GM19324 (cell line): ENCODE results near the gene MEX3A.
"Not testable (repeated sequence)": the region's sequence is repeated elsewhere in the genome, so short reads cannot be mapped to it uniquely, and the experiment has no call there.

Source experiments
- ATAC-seq: cut with Tn5 transposase; IDR thresholded peaks from one replicate; pipeline ENCODE4 v1.9.1; 2021; ENCODE audit warnings: mild to moderate bottlenecking, moderate library complexity; ENCODE audit not compliant: unreplicated experiment, low FRiP score

Gene MEX3A

GRCh38 chr1:156118177-156118868 is 36.1 kb upstream of the MEX3A start:
- no peak for ATAC-seq

GRCh38 chr1:156117414-156118176 is 35.3 kb upstream of the MEX3A start:
- no peak for ATAC-seq

- ATAC-seq, result not testable (repeated sequence)
Observed at GRCh38 chr1:156116731-156117130, 34.5 kb upstream of the MEX3A start.

- ATAC-seq, result no peak
Observed at GRCh38 chr1:156115514-156116374, 33.5 kb upstream of the MEX3A start.

- no peak for ATAC-seq
Observed at GRCh38 chr1:156114919-156115513, 32.8 kb upstream of the MEX3A start.

GRCh38 chr1:156114101-156114918 is 32.0 kb upstream of the MEX3A start, which contains the start of gene LMNA:
Gene LMNA, plus strand, starts transcription at chr1:156114711. Its CDS starts 208 bp downstream, at chr1:156114919.
- ATAC-seq, result peak; percentile 68

- ATAC-seq, result no peak
Observed at GRCh38 chr1:156113282-156113950, 31.2 kb upstream of the MEX3A start.

GRCh38 chr1:156112276-156113137 is 30.2 kb upstream of the MEX3A start:
- ATAC-seq, result no peak

GRCh38 chr1:156111355-156111962 is 29.2 kb upstream of the MEX3A start:
- ATAC-seq, result no peak

- ATAC-seq, result no peak
Observed at GRCh38 chr1:156110252-156110651, 28.0 kb upstream of the MEX3A start.

- ATAC-seq, result no peak
Observed at GRCh38 chr1:156108664-156109241, 26.5 kb upstream of the MEX3A start.

GRCh38 chr1:156108057-156108456 is 25.8 kb upstream of the MEX3A start:
- no peak for ATAC-seq

GRCh38 chr1:156106624-156107488 is 24.6 kb upstream of the MEX3A start:
- ATAC-seq, result no peak

- no peak for ATAC-seq
Observed at GRCh38 chr1:156104861-156105832, 22.9 kb upstream of the MEX3A start.

GRCh38 chr1:156104065-156104810 is 22.0 kb upstream of the MEX3A start:
- ATAC-seq, result no peak
